NCI-H460 (cell line): ENCODE results near the gene UBA1. TPM values are rescaled to one million over a fixed set of nuclear protein-coding genes. Genes with fewer than 3 reads are reported as not detected.

ENCODE experiments used
- DNase-seq: peaks from one replicate; pipeline ENCODE4 v3.0.0-alpha.2; 2016; ENCODE audit warnings: low read depth; ENCODE audit errors: extremely low read depth
- total RNA-seq: library from RNA; depleted of rRNA; stranded (reverse); fragments of >200 nt; shearing (Covaris generic); gene quantifications from 2 replicates; pipeline ENCODE4 v1.2.3, GENCODE V29; 2014

Gene UBA1
- total RNA-seq, 1 experiment from 2014 or later = 158 TPM

- DNase-seq = no peak
Observed at GRCh38 chrX:47226531-47227333, 33.1 kb downstream of the UBA1 start.

- no peak for DNase-seq
Observed at GRCh38 chrX:47227334-47227583, 33.6 kb downstream of the UBA1 start.

DNA sequence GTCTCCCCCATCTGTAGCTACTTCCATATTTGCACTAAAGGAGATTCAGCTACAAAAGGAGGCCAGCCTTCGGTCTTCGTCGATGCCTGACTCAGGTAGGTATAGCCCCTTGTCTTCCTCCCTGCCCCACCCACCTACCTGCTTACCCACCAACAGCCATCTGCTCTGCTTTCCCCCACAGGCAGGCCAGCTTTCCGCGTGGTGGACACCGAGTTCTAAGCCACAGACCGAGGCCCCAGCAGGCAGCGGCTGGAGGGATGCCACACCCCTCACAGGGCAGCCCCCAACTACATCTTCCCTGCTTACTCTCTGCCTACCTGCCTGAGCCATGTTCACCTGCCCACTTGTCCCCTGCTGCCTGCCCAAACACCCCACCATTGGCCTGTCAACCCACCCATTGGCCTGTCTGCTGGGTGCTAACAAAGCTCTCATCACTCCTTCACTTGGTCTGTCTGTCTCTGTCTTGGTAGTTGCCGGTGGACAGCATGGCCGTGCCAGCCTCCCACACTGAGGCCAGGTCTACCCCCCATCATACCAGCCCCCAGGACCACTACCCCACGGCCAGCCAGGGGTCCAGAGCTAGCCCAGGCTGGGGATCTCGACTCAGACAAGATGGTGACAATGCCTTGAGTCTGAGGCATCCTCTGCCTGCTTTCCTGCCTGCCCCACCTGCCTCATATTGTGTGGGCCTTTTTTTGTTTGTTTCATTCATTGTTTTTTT is 35.1 kb downstream of the UBA1 start:
- no peak for DNase-seq

DNA sequence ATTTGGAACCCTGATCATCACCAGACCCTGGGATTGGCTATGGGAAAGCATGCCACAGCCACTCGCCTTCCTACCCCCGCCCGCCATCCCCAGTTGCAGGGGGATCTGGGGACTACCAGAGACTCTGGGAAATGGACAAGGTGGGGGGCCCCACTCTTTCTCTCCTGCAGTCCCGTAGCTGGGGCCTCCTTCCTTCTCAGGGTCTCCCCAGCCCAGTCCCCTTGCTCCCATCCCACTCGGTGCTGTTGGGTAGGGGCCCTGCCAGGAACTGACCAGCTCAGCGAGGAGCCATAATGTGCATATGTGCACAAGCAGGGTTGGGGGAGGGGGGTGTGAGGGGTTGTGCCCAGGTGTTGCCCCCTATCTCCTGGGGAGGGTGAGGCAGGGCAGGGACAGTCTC is 35.8 kb downstream of the UBA1 start:
- DNase-seq = no peak

DNA sequence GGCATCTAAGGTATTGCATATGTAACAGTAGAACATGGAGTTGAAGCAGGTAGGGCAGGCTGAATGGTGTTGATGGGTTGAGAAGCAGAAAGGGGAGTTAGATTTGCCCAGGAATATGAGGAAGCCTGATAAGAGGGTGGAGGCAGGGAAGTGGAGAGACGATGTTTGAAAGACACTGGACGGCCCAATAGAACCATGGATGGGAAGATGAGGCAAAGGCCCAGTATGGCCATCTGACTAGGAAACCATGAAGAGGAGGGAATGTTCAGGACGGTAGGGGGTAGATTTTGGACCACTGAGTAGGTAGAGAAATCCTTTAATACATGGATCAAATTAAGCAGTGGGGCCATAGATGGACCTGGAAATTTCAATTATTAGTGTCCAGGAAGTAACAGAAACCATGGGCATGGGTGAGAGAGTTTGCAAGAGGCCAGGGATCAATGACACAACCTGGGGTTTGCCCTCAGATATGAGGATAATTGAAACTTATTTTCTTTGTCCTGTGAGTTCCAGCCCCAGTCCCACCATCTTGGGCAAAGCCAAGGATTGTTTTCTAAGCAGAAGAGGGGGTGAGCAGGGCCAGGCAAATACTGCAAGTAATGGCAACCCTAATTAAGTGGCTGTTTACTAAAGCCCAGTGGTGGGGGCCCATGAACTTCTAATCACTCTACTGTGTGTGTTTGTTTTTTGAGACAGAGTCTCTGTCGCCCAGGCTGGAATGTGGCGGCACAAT is 36.7 kb downstream of the UBA1 start:
- no peak for DNase-seq

DNA sequence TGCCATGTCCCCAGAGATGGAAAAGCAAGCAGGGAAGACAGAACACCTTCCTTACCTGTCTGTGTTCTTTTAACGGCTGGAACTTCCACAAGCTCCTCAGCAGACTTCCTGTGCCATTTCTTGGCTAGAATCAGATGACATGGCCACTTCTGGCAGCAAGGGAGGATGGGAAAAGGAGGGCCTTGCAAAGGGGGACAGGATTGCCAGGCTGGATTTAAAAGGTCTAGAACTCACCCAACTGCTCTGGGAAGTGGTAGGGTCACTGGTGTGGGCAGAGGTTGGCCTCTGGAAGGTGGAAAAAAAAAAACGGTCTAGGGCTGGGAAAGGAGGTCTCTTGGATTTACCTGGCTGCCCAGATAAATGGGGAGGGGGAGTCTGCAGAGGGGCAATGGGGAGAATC is 37.5 kb downstream of the UBA1 start:
- no peak for DNase-seq

GRCh38 chrX:47232197-47232802 is 38.7 kb downstream of the UBA1 start:
- DNase-seq = no peak

DNA sequence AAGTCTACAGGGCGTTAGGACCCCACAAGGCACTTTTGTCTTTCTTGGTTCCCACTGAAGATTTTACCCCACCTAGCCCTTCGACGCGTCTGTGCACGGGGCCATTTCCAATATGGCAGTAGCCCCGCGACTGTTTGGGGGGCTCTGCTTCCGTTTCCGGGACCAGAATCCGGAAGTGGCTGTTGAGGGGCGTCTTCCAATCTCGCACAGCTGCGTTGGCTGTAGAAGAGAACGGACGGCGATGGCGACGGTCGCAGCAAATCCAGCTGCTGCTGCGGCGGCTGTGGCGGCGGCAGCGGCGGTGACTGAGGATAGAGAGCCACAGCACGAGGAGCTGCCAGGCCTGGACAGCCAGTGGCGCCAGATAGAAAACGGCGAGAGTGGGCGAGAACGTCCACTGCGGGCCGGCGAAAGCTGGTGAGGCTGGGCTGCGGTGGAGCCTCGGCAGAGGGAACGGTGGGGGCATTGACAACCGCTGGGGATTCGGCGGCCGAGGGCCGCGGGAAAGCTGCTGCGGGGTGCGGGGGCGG is 39.2 kb downstream of the UBA1 start, which contains the start of gene USP11:
TSS of gene USP11 (plus strand) at position 207 of the 530 bp plus-strand sequence. CDS start at position 242, 35 bp downstream.
- DNase-seq = no peak

- DNase-seq = peak; percentile 96
Observed at GRCh38 chrX:47233333-47234113, 39.9 kb downstream of the UBA1 start.

- no peak for DNase-seq
Observed at GRCh38 chrX:47234583-47234982, 41.0 kb downstream of the UBA1 start.

GRCh38 chrX:47235691-47236103 is 42.1 kb downstream of the UBA1 start:
- DNase-seq = no peak

- no peak for DNase-seq
Observed at GRCh38 chrX:47239199-47239598, 45.6 kb downstream of the UBA1 start.

DNA sequence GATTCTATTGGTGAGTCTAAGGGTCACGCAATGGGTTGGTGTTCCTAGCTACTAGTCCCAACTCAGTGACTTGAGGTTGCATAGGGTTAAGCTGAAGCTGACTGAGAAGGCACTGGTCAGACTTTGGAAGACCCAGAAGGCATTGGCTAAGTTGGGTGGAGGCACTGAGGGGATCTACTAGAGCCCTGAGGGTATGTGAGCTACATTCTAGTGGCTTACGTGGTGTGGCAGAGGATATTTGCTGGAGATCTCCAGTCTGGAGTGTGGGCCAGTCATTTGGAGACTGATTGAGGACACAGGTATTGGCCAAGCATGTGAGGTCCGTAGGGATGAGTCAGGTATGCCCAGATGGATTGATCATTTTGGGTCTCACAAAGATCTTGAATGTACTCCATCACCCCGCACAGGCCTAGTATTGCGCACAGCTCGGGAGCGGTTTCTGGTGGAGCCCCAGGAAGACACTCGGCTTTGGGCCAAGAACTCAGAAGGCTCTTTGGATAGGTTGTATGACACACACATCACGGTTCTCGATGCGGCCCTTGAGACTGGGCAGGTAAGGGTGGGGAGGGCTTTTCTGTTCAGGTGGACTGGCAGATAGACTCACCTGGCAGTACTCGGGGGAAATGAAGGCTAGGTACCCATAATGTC is 46.4 kb downstream of the UBA1 start:
- DNase-seq = no peak

DNA sequence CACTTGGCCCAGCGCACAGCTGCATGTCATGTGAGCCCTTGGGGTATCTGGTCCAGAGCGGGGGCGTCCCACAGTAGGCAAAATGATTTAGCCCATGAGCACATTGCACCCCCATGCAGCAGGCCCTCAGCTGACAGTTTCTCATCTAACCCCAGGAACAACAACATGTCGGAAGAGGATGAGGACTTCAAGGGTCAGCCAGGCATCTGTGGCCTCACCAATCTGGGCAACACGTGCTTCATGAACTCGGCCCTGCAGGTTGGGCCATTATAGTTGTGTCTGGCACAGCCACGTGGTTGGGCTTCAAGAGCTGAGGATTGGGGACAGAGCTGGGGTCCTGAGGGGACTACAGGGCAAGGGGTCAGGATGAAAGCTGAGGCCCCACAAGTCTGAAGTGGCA is 47.0 kb downstream of the UBA1 start:
- DNase-seq = no peak

- no peak for DNase-seq
Observed at GRCh38 chrX:47241201-47242011, 47.8 kb downstream of the UBA1 start.

DNA sequence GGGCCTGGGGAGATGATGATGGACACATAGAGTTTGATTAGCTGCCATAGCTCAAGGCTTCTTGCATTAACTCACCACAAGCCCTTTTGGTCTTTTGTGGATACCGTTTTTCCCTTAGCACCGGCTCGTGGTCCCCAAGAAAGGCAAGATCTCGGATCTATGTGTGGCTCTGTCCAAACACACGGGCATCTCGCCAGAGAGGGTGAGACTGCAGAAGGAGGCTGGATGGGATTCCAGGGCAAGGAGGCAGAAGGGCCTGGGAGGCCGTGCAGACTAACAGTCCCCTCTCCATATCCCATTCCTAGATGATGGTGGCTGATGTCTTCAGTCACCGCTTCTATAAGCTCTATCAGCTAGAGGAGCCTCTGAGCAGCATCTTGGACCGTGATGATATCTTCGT is 48.7 kb downstream of the UBA1 start:
- DNase-seq = no peak

- DNase-seq = no peak
Observed at GRCh38 chrX:47243351-47243750, 49.7 kb downstream of the UBA1 start.

DNA sequence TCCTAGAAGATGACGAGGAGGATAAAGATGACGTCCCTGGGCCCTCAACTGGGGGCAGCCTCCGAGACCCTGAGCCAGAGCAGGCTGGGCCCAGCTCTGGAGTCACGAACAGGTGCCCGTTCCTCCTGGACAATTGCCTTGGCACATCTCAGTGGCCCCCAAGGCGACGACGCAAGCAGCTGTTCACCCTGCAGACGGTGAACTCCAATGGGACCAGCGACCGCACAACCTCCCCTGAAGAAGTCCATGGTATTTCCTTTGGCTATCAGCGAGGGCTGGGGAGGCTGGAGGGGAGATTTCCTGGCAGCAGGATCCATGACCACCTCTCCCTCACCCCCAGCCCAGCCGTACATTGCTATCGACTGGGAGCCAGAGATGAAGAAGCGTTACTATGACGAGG is 51.0 kb downstream of the UBA1 start:
- no peak for DNase-seq

- DNase-seq = no peak
Observed at GRCh38 chrX:47245156-47245555, 51.5 kb downstream of the UBA1 start.
